ENCODE data around the gene ALDH1A3.

ALDH1A3 gene

GRCh38 chr15:100873029-100873677, 6.5 kb upstream of the ALDH1A3 start:
- Histone ChIP-seq H3K27ac (ENCODE audit: low read depth, low read length) (no peak overlapping the region), H3K36me3 (ENCODE audit: insufficient read depth, low read length) (no peaks in the 10 kb centered on the region), H2AFZ (ENCODE audit: low read length, unreplicated experiment) (no peak overlapping the region), H3K27me3 (ENCODE audit: insufficient read depth, low read length) (no peaks in the 10 kb centered on the region), H3K4me1 (ENCODE audit: control insufficient read depth, insufficient read depth, low read length, unreplicated experiment) (no peaks in the 10 kb centered on the region), H3K79me2 (ENCODE audit: control insufficient read depth, insufficient read depth, low read length, unreplicated experiment) (no peaks in the 10 kb centered on the region), H3K4me3 (ENCODE audit: low read depth, low read length) (no peak overlapping the region)

GRCh38 chr15:100875495-100875894, 4.1 kb upstream of the ALDH1A3 start:
- Histone ChIP-seq H3K27me3 (ENCODE audit: insufficient read depth, low read length) (peaks cover 13% of the 10 kb centered on the region; the same call in 1 of the 2 replicates), H3K4me1 (ENCODE audit: control insufficient read depth, insufficient read depth, low read length, unreplicated experiment) (no peaks in the 10 kb centered on the region), H3K27ac (ENCODE audit: low read depth, low read length) (no peak overlapping the region), H2AFZ (ENCODE audit: low read length, unreplicated experiment) (no peak overlapping the region), H3K36me3 (ENCODE audit: insufficient read depth, low read length) (no peaks in the 10 kb centered on the region), H3K79me2 (ENCODE audit: control insufficient read depth, insufficient read depth, low read length, unreplicated experiment) (no peaks in the 10 kb centered on the region), H3K4me3 (ENCODE audit: low read depth, low read length) (no peak overlapping the region)

- no peak overlapping the region for H2AFZ ChIP-seq (ENCODE audit: low read length, unreplicated experiment)
- no peaks in the 10 kb centered on the region for H3K36me3 ChIP-seq (ENCODE audit: insufficient read depth, low read length)
- no peaks in the 10 kb centered on the region for H3K79me2 ChIP-seq (ENCODE audit: control insufficient read depth, insufficient read depth, low read length, unreplicated experiment)
- H3K27me3 ChIP-seq (ENCODE audit: insufficient read depth, low read length), result peaks cover 15% of the 10 kb centered on the region; the same call in 1 of the 2 replicates
- H3K4me1 ChIP-seq (ENCODE audit: control insufficient read depth, insufficient read depth, low read length, unreplicated experiment), result no peaks in the 10 kb centered on the region
- H3K27ac ChIP-seq (ENCODE audit: low read depth, low read length), result no peak overlapping the region
- no peak overlapping the region for H3K4me3 ChIP-seq (ENCODE audit: low read depth, low read length)
Measured at GRCh38 chr15:100875976-100876375, 3.7 kb upstream of the ALDH1A3 start.

GRCh38 chr15:100877551-100877950, 2.1 kb upstream of the ALDH1A3 start:
- Histone ChIP-seq H3K27me3 (ENCODE audit: insufficient read depth, low read length) (peaks cover 15% of the 10 kb centered on the region; the same call in 1 of the 2 replicates), H3K4me1 (ENCODE audit: control insufficient read depth, insufficient read depth, low read length, unreplicated experiment) (no peaks in the 10 kb centered on the region), H2AFZ (ENCODE audit: low read length, unreplicated experiment) (no peak overlapping the region), H3K4me3 (ENCODE audit: low read depth, low read length) (no peak overlapping the region), H3K79me2 (ENCODE audit: control insufficient read depth, insufficient read depth, low read length, unreplicated experiment) (no peaks in the 10 kb centered on the region), H3K27ac (ENCODE audit: low read depth, low read length) (no peak overlapping the region), H3K36me3 (ENCODE audit: insufficient read depth, low read length) (no peaks in the 10 kb centered on the region)

DNA sequence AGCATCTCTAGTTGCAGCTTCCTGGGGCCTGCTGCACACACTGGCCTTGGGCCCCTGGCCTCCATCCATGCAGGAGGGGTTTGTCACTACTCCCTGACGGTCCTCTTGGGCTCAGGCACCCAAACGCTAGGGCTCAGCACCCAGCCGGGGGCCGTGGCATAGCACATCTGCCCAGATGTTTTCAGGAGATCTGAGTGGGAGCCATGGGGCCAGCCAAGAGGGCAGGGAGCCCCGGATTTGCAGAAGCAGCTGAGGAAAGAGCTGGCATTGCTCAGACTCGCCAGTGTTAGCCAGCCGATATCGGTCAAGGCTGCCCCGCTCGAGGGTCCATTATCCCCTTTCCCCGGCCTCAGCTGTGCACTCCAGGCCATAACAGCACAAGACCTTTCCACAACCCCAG, 1.5 kb upstream of the ALDH1A3 start:
- Histone ChIP-seq H3K4me1 (ENCODE audit: control insufficient read depth, insufficient read depth, low read length, unreplicated experiment) (no peaks in the 10 kb centered on the region), H3K79me2 (ENCODE audit: control insufficient read depth, insufficient read depth, low read length, unreplicated experiment) (no peaks in the 10 kb centered on the region), H3K27ac (ENCODE audit: low read depth, low read length) (no peak overlapping the region), H2AFZ (ENCODE audit: low read length, unreplicated experiment) (no peak overlapping the region), H3K4me3 (ENCODE audit: low read depth, low read length) (no peak overlapping the region), H3K27me3 (ENCODE audit: insufficient read depth, low read length) (peaks cover 15% of the 10 kb centered on the region; the same call in 1 of the 2 replicates), H3K36me3 (ENCODE audit: insufficient read depth, low read length) (no peaks in the 10 kb centered on the region)

DNA sequence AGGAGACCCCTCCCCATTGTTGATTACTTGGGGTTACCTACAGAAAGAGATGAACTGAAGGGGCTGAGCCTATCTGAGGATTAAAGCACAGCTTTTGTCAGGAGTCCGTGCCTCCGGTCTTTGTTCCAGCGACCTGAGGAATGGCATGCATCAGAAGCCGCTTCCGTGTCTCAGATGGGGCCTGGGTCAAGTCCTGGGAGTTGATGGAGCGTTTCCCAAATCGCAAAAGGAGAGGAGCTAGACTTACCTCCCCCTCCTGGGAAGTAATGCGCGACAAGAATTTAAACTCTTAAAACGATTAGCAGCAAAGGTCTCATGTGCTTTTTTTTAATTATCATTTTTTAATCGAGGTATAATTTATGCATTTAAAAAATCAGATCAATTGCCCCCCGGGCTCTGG, 983 bp upstream of the ALDH1A3 start:
- peaks cover 15% of the 10 kb centered on the region; the same call in 1 of the 2 replicates for H3K27me3 ChIP-seq (ENCODE audit: insufficient read depth, low read length)
- no peaks in the 10 kb centered on the region for H3K79me2 ChIP-seq (ENCODE audit: control insufficient read depth, insufficient read depth, low read length, unreplicated experiment)
- peak overlapping the region; percentile 80 for H3K4me3 ChIP-seq (ENCODE audit: low read depth, low read length)
- H3K36me3 ChIP-seq (ENCODE audit: insufficient read depth, low read length), result no peaks in the 10 kb centered on the region
- peak overlapping the region; percentile 65 for H2AFZ ChIP-seq (ENCODE audit: low read length, unreplicated experiment)
- no peak overlapping the region for H3K27ac ChIP-seq (ENCODE audit: low read depth, low read length)
- H3K4me1 ChIP-seq (ENCODE audit: control insufficient read depth, insufficient read depth, low read length, unreplicated experiment), result no peaks in the 10 kb centered on the region

- no peak overlapping the region for H3K27ac ChIP-seq (ENCODE audit: low read depth, low read length)
- peak overlapping the region; percentile 65 for H2AFZ ChIP-seq (ENCODE audit: low read length, unreplicated experiment)
- no peaks in the 10 kb centered on the region for H3K4me1 ChIP-seq (ENCODE audit: control insufficient read depth, insufficient read depth, low read length, unreplicated experiment)
- H3K79me2 ChIP-seq (ENCODE audit: control insufficient read depth, insufficient read depth, low read length, unreplicated experiment), result no peaks in the 10 kb centered on the region
- no peaks in the 10 kb centered on the region for H3K36me3 ChIP-seq (ENCODE audit: insufficient read depth, low read length)
- H3K4me3 ChIP-seq (ENCODE audit: low read depth, low read length), result peak overlapping the region; percentile 80
- H3K27me3 ChIP-seq (ENCODE audit: insufficient read depth, low read length), result peaks cover 15% of the 10 kb centered on the region; the same call in 1 of the 2 replicates
Measured at GRCh38 chr15:100879061-100879463, 569 bp upstream of the ALDH1A3 start.

GRCh38 chr15:100880139-100880896, 687 bp downstream of the ALDH1A3 start:
- Histone ChIP-seq H3K79me2 (ENCODE audit: control insufficient read depth, insufficient read depth, low read length, unreplicated experiment) (no peaks in the 10 kb centered on the region), H3K27ac (ENCODE audit: low read depth, low read length) (no peak overlapping the region), H3K4me1 (ENCODE audit: control insufficient read depth, insufficient read depth, low read length, unreplicated experiment) (no peaks in the 10 kb centered on the region), H3K4me3 (ENCODE audit: low read depth, low read length) (peak overlapping the region; percentile 80), H3K27me3 (ENCODE audit: insufficient read depth, low read length) (peaks cover 15% of the 10 kb centered on the region; the same call in 1 of the 2 replicates), H2AFZ (ENCODE audit: low read length, unreplicated experiment) (peak overlapping the region; percentile 65), H3K36me3 (ENCODE audit: insufficient read depth, low read length) (no peaks in the 10 kb centered on the region)

- peaks cover 15% of the 10 kb centered on the region; the same call in 1 of the 2 replicates for H3K27me3 ChIP-seq (ENCODE audit: insufficient read depth, low read length)
- H3K4me1 ChIP-seq (ENCODE audit: control insufficient read depth, insufficient read depth, low read length, unreplicated experiment), result no peaks in the 10 kb centered on the region
- H3K27ac ChIP-seq (ENCODE audit: low read depth, low read length), result no peak overlapping the region
Measured at GRCh38 chr15:100880897-100881242, 1.2 kb downstream of the ALDH1A3 start.

DNA sequence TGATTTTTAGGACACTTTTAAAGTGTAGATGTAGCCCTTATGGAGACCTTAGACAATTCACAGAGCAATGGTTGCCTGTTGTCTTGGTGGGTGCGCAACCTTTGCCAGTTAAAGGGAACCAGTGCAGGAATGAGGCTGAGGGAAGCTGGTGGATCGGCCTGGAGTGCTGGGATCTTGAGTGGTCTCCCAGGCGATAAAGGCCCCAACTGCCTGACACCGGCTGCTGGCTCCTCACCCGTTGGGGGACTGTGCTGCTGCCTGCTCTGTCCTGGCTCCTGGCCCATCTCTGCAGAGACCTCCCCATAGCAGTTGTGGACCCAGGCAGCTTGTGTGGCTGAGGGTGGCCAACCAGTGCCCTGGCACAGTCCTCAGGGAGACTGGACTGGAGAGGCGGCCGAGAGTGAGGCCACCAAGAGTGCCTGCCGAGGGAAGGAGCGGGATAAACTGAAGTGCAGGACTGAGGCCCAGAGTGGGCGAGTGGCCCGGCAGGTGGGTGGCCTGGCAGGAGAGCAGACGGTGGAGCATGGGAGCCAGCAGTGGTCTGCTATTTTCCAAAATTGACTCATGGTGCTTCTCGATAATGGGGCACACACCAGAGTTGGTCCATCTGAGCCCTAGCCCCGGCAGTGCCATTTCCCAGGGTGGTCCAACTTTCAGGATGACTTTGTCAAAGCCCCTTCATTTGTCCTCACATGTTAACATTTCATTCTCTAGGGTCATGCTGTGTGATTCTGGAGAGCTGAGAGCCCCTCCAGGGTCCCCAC, 2.1 kb downstream of the ALDH1A3 start:
- H3K27ac ChIP-seq (ENCODE audit: low read depth, low read length), result no peak overlapping the region
- H3K4me3 ChIP-seq (ENCODE audit: low read depth, low read length), result no peak overlapping the region
- no peak overlapping the region for H2AFZ ChIP-seq (ENCODE audit: low read length, unreplicated experiment)
- no peaks in the 10 kb centered on the region for H3K36me3 ChIP-seq (ENCODE audit: insufficient read depth, low read length)
- H3K79me2 ChIP-seq (ENCODE audit: control insufficient read depth, insufficient read depth, low read length, unreplicated experiment), result no peaks in the 10 kb centered on the region
- no peaks in the 10 kb centered on the region for H3K4me1 ChIP-seq (ENCODE audit: control insufficient read depth, insufficient read depth, low read length, unreplicated experiment)
- H3K27me3 ChIP-seq (ENCODE audit: insufficient read depth, low read length), result peaks cover 15% of the 10 kb centered on the region; the same call in 1 of the 2 replicates

More at GRCh38 chr15:100880897-100881242, 1.2 kb downstream of the ALDH1A3 start:
- Histone ChIP-seq H3K79me2 (ENCODE audit: control insufficient read depth, insufficient read depth, low read length, unreplicated experiment) (no peaks in the 10 kb centered on the region), H2AFZ (ENCODE audit: low read length, unreplicated experiment) (no peak overlapping the region), H3K36me3 (ENCODE audit: insufficient read depth, low read length) (no peaks in the 10 kb centered on the region), H3K4me3 (ENCODE audit: low read depth, low read length) (no peak overlapping the region; the same call in 1 of the 2 replicates)
